ENCODE results near the gene EDNRB. TPM values are rescaled to one million over a fixed set of nuclear protein-coding genes. Genes with fewer than 3 reads are reported as not detected.

Gene EDNRB
- total and polyA plus RNA-seq, 2 of the 8 experiments (the other 6 are each of a cell fraction or from before 2014, with no cell fraction given) = 15.8 to 73.2 TPM

- H2AK5ac ChIP-seq (ENCODE audit: low read depth, low read length) = no peak overlapping the region
- no peak overlapping the region for H4K8ac ChIP-seq (ENCODE audit: extremely low read depth, insufficient read depth, low read length)
- no peak overlapping the region for H3K4me2 ChIP-seq (ENCODE audit: insufficient read depth in 1 of 2, low read depth in 2 of 2, low read length in 2 of 2)
- 0 out of 2 replicates have a peak overlapping the region, but pooled peaks have one; percentile 47 for H2BK15ac ChIP-seq (ENCODE audit: low read length)
- H2BK5ac ChIP-seq (ENCODE audit: low read depth, low read length) = no peak overlapping the region
- H3K27ac ChIP-seq (ENCODE audit: low read depth, low read length) = no peak overlapping the region
- ChIA-PET CTCF (ENCODE audit: partially characterized antibody) (interaction anchor here (0.9 to 1.5 kb wide), 3 partner anchors 11 to 33 kb away, joined by 3 to 6 read pairs (median 3); no protein-coding TSS in a partner anchor), POLR2A (ENCODE audit: partially characterized antibody) (no interaction called here)
- no peak overlapping the region for H3K14ac ChIP-seq (ENCODE audit: insufficient read length)
- no peak overlapping the region for H3K4ac ChIP-seq (replicated peaks; ENCODE audit: insufficient read length, low read depth, low read length)
- H3K4me3 ChIP-seq (ENCODE audit: extremely low read depth in 1 of 4, insufficient read depth in 2 of 4, low read depth in 3 of 4, low read length in 4 of 4) = no peak overlapping the region
- no peak overlapping the region for H3K56ac ChIP-seq (replicated peaks; ENCODE audit: insufficient read length, low read depth, low read length)
- no peaks in the 10 kb centered on the region; a peak in 1 of 8 replicates for H3K36me3 ChIP-seq (ENCODE audit: control insufficient read depth in 2 of 4, insufficient read depth in 4 of 4, low read length in 3 of 4)
- no peaks in the 10 kb centered on the region for H3K23me2 ChIP-seq (ENCODE audit: low read depth, low read length)
- DNase-seq (ENCODE audit: low read depth in 1 of 2, low spot score in 2 of 2) = no peak
- H4K5ac ChIP-seq (ENCODE audit: insufficient read length, low read depth, low read length) = no peak overlapping the region
- no peak overlapping the region for H2BK12ac ChIP-seq (ENCODE audit: low read depth, low read length)
- H4K91ac ChIP-seq (replicated peaks; ENCODE audit: insufficient read length, low read length) = no peak overlapping the region
- H2BK120ac ChIP-seq (replicated peaks; ENCODE audit: low read depth, low read length) = no peak overlapping the region
- no peaks in the 10 kb centered on the region for H4K20me1 ChIP-seq (replicated peaks in 1 of 2; ENCODE audit: control insufficient read depth in 1 of 2, insufficient read depth in 2 of 2, low read length in 2 of 2)
- H3K27me3 ChIP-seq (replicated peaks in 1 of 4; ENCODE audit: control insufficient read depth in 3 of 4, extremely low read depth in 1 of 4, insufficient read depth in 3 of 4, low read length in 3 of 4) = no peaks in the 10 kb centered on the region; a peak in 1 of 7 replicates
- no peak overlapping the region for H3K18ac ChIP-seq (ENCODE audit: extremely low read depth, low read length)
- peak overlapping the region; percentile 72; the same call in 1 of the 2 replicates for H2BK20ac ChIP-seq (ENCODE audit: low read length)
- no peak overlapping the region for H2AFZ ChIP-seq (ENCODE audit: low read length)
- peaks cover 0 to 7% of the 10 kb centered on the region in 2 experiments; a peak in 1 of 4 replicates for H3K9me3 ChIP-seq (ENCODE audit: insufficient read depth in 2 of 2, low read depth in 1 of 2, low read length in 1 of 2)
- H3K79me2 ChIP-seq (ENCODE audit: control insufficient read depth in 1 of 2, insufficient read depth in 2 of 2, low read length in 2 of 2) = no peaks in the 10 kb centered on the region
- H3K9ac ChIP-seq (replicated peaks in 1 of 4; ENCODE audit: extremely low read depth in 1 of 4, low read depth in 3 of 4, low read length in 3 of 4) = no peak overlapping the region
- FAIRE-seq = no peak
- H3K23ac ChIP-seq (ENCODE audit: insufficient read length) = no peak overlapping the region
- H3K79me1 ChIP-seq (ENCODE audit: low read depth, low read length) = no peaks in the 10 kb centered on the region
- no peaks in the 10 kb centered on the region for H3K4me1 ChIP-seq (replicated peaks in 1 of 4; ENCODE audit: control insufficient read depth in 3 of 4, insufficient read depth in 4 of 4, low read length in 3 of 4)
- TF ChIP-seq FOSL1 (IDR thresholded peaks at IDR 0.05; ENCODE audit: insufficient read depth, low read depth, low read length) (no peak), TAF1 (IDR thresholded peaks at IDR 0.05; ENCODE audit: low read depth, low read length) (no peak), TCF12 (IDR thresholded peaks at IDR 0.05; ENCODE audit: low read depth, low read length) (no peak), ATF2 (IDR thresholded peaks at IDR 0.05; ENCODE audit: low read length) (no peak), POU5F1 (IDR thresholded peaks at IDR 0.05; ENCODE audit: low read depth, low read length) (no peak), RBBP5 (IDR thresholded peaks at IDR 0.05; ENCODE audit: borderline replicate concordance, low read depth, low read length) (no peak), RFX5 (IDR thresholded peaks at IDR 0.05; ENCODE audit: borderline replicate concordance, low read depth, low read length) (no peak), RNF2 (IDR thresholded peaks at IDR 0.05; ENCODE audit: borderline replicate concordance, low read depth, low read length, missing control alignments, poor library complexity, severe bottlenecking) (no peak), BRCA1 (IDR thresholded peaks at IDR 0.05; ENCODE audit: low read depth, low read length) (no peak), NRF1 (IDR thresholded peaks at IDR 0.05; ENCODE audit: low read depth, low read length) (no peak), CEBPB (IDR thresholded peaks at IDR 0.05; ENCODE audit: low read depth, low read length) (no peak), POLR2A (IDR thresholded peaks at IDR 0.05; ENCODE audit: control extremely low read depth in 1 of 2, low read depth in 2 of 2, low read length in 2 of 2) (no peak)
- TF ChIP-seq, protein P1, sequence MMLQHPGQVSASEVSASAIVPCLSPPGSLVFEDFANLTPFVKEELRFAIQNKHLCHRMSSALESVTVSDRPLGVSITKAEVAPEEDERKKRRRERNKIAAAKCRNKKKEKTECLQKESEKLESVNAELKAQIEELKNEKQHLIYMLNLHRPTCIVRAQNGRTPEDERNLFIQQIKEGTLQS (IDR thresholded peaks at IDR 0.05; ENCODE audit: insufficient read depth, low read depth, low read length) = no peak
Observed at GRCh38 chr13:77866971-77867370, 51.7 kb downstream of the EDNRB start.

Data from H1 (cell line).